HG03135 (cell line): ENCODE results near the gene CENPA.
"Not testable (repeated sequence)": the region's sequence is repeated elsewhere in the genome, so short reads cannot be mapped to it uniquely, and the experiment has no call there.

Experiments used
- ATAC-seq: cut with Tn5 transposase; IDR thresholded peaks from one replicate; pipeline ENCODE4 v1.9.1; 2021; ENCODE audit warnings: mild to moderate bottlenecking, moderate library complexity; ENCODE audit not compliant: unreplicated experiment

CENPA gene

DNA sequence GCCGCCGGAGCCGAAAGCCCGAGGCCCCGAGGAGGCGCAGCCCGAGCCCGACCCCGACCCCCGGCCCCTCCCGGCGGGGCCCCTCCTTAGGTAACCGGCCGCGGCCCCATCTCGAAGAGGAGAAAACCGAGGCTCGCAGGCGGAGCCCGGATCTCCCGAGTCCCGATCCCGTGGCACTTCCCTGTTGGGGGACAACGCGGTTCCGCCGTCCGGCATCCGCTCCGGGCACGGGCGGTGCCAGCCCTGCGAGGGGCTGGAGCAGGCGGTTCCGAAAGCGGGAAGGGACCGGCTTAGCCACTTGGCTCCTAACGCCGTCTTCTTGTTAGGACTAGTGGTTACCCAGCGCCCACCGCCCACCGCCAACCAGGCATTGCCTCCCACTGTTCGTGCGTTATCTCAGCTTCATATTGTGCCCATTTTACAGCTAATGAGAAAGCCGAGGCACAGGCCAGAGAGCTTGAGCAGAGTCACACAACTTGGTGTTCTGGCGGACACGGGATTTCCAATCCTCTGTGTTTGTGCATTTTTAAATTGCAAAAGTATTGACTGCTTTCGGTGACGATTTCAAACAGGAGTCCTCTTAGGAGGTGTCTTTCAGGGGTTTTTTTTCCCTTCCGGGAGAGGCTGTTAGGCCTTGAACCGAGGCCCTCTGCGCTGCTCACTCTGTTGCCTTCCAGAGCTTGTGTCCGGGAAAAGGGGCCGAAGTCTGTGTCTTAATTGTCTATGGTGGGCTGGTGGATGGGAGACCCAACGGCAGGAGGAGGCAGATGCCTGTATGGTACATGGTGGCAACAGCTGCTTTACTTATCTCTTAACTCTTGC is 562 bp downstream of the CENPA start:
- peak; percentile 11 for ATAC-seq

DNA sequence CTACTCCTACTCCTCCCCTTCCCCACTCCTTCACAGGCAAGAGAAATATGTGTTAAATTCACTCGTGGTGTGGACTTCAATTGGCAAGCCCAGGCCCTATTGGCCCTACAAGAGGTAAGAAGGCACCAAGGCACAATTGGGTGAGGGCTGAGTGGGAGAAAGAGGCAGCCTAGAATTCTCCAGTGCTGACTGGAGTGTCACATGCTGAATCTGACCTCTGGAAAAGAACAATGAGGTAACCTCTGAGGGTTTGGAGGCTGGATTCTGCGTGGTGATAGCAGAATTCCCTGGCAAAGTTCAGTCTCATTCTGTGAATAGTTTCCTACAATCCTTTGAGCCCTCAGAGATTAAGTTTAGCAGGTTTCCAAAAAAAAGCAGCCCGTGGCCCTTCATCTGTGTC is 6.9 kb downstream of the CENPA start:
- no peak for ATAC-seq

DNA sequence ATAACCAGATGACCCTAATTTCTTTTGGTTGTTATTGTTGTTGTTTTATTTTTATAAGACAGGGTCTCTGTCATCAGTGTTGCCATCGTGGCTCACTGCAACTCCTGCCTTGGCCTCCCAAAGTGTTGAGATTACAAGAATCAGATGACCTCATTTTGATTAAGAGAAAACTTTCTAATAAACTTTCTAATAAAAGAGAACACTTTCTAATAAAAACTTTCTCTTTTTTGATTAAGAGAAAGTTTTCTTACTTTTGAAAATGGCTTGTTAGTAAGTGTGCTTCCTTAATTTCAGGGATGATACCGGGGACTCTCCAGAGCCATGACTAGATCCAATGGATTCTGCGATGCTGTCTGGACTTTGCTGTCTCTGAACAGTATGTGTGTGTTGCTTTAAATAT is 7.7 kb downstream of the CENPA start:
- no peak for ATAC-seq

DNA sequence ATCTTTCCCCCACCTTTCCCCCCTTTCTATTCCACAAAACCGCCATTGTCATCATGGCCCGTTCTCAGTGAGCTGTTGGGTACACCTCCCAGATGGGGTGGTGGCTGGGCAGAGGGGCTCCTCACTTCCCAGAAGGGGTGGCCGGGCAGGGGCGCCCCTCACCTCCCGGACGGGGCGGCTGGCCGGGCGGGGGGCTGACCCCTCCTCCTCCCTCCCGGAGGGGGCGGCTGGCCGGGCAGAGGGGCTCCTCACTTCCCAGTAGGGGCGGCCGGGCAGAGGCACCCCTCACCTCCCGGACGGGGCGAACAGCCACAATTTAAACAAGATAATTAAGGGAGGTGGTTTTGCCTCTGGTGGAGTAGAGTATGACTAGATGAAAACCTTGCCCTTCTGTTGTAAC is 9.3 kb downstream of the CENPA start:
- ATAC-seq = not testable (repeated sequence)

DNA sequence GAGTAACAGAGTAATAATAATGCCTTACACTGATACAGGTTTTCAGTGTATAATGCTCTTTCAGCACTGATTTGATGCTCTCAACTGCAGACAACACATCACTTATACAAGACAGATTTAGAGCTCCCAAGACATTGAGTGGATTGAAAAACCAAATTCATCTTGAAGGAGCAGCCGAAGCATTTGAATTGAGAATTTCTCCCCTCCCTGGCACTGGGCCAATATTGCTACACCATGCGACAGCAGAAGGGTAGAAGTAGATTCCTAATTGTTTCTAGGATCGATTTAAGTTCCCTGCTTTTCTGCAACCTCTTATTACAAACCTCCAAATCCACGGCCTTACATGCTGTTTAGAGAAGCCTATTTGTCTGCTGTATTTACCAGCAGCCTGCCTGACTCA is 15.5 kb downstream of the CENPA start:
- no peak for ATAC-seq

DNA sequence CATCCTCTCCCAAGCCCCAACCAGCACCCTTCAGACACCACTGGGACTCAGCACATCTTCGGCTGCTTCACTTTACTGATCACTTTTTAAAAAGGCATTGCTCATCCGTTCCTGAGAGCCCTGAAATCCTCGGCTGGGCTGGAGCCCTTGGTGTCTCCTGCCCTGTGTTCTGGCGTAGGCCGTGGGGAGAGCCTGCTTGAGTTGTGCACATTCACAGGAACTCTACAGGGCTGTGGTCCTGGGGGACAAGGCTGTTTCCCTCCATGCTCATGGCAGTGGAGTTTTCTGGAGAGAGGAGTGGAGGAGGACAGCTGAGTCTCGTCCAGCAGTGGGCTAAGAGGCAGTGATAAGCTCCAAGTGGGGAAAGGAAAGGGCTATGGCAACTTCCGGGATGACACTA is 15.9 kb downstream of the CENPA start:
- ATAC-seq = no peak

DNA sequence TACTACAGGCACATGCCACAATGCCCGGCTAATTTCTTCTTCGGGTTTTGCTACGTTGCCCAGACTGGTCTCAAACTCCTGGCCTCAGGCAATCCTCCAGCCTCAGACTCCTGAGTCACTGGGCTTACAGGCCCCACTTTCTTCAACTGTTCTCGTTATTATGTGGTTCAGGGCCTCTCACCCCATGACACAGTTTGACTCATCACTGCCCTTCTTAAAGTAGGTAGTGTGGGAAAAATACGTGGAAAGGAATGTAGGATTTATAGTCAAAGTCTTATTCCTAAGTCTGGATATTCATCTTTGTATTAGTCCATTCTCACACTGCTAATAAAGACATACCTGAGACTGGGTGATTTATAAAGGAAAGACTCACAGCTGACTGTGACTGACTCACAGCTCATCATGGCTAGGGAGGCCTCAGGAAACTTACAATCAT is 19.4 kb downstream of the CENPA start:
- ATAC-seq = no peak

DNA sequence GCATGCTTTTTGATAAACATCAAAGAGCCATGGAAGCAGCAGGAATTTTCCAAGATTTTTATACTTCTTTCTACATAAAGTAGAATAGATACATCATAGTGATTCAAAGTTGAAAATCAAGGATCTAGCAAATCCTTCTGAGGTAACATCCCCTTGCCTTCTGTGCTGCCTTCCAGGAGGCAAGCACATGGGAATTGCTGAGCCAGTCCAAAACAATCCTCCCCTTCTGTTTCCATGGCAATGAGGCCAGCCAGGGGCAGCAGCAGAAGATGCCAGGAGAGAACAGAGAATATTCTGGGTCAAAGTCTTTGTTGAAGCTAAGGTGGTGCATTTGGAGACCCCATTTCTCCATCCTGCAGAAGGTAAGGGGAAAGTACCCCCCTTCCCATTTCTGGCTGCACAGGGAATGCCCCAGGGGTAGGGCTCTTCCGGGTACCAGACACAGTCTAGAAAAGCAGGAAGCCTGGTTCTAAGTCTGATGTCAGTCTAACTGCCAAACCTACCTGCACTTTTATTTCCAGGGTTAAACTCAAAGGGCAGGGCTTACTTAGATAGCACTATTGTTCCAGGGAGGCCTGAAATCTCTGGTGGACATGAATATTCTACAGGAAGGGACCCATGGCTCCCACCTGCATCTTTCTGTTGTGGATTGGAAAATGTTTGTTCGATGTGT is 22.1 kb downstream of the CENPA start:
- no peak for ATAC-seq

DNA sequence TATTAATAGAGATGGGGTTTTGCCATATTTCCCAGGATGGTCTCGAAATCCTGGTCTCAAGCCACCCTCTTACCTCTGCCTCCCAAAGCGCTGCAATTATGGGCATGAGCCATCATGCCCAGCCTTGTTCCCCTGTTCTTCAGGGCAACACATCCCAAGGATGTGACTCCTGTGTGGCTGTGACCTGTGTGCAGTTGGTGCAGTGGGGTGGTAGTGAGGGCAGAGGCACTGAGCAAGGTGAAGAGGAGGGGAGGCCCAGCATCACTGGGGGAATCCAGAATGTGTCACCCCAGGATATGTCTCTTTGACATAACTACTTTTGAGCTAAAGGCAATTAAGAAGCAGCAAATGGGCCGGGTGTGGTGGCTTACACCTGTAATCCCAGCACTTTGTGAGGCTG is 23.4 kb downstream of the CENPA start:
- ATAC-seq = no peak

DNA sequence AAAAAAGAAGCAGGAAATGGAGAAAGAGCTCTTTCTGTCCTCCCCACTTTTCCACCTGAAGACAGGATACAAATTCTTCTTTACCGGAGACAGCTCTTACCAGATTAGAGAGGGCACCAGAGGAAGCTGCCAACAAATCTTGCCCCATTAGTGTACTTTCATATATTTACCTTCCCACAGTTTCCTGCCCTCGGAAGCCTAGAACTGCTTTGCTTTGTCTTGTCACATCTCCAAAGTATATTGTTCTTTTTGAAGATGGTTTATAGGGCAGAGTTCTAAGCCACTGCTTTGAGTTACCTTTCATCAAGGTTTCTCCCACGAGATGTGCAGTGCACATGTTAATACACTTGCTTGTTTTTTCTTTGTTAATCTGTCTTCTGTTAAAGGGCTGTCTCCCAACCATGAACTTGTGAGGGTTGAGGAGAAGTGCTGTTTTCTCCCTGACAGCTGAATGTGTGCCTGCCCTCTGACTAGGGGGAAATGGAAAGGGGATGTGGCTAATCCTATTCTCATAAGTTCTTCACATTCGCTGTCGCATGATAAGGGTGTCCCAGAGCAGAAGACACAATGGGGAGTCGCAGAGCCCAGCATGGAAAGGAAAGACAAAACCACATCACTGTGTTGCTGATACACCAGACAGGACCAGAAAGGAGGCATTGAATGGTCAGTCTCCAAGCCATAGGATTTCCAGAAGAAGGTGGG is 24.2 kb downstream of the CENPA start:
- no peak for ATAC-seq

DNA sequence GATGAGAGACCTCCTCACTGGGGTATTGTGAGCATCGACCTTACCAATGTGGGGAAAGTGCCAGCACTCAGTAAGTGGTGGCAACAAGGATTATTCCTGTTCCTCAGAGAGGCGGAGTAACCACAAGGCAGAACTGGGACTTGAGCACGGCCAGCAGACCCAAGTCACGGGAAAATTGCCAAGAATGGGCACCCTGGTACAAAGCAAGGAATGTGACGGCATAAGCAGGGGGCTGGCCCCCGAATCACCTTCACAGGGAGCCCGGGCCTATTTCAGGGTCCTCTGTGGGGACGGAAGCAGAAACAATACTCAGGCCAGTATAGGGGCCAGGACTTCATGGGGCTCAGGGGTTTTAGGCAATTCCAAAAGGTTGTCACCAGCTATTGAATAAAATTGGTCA is 25.4 kb downstream of the CENPA start:
- ATAC-seq = no peak

DNA sequence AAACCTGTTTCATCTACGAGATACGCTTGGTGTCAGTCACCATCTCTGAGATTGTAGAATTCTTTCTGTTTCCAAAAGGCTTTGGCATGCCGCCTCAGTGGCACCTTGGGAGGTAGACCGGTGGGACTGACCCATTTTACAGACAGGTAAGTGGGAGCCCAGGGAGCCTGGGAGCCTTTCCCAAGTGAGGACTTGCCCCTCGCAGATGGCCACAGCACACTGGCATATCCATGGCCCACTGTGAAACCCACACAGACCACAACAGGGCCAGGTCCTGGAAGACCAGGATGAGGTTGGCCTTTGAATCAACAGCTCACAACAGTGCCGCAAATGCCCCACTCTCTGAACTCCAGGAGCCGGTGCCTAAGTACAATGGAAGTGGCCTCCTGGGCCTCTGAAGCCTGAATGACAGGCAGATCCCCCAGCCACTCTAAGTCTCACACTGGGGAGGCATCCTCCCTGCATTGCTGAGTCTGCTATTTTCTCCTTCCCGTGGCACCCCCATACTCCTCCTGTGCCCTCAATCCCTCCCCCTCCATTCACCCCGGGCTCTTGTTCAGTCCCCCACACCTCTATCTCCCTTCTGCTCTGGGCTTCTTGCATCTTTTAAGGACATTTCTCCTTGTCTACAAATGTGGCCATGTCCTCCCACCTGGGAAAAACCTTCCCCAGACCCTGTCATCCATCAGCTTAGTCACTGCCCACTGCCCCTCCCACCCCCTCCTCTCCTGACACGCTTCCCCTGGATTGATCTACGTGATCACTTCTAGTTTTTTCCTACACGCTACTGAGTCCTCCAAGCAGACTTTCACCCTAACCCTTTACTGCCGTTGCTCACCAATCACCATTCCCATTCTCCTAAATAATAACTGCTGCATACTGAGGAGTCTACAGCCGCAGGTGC is 26.2 kb downstream of the CENPA start:
- no peak for ATAC-seq

DNA sequence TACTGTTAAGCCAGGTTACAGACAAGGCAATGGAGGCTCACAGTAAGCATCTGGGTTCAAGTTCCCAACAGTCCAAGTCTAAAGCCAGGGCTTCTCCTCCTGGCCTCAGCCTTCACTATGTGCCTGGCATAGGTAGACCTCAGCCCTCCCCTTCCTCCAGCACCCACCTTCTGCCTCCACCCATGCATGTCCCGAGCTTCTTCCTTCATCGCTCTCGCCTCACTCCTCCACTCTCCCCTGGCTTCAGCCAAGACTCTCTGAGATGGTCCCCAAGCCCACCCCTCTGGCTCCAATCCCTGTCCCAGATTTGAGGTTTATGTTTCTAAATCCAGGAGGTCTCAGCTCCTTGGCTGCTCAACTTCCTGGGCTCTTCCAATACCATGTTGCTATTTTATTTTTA is 26.9 kb downstream of the CENPA start:
- ATAC-seq = no peak

DNA sequence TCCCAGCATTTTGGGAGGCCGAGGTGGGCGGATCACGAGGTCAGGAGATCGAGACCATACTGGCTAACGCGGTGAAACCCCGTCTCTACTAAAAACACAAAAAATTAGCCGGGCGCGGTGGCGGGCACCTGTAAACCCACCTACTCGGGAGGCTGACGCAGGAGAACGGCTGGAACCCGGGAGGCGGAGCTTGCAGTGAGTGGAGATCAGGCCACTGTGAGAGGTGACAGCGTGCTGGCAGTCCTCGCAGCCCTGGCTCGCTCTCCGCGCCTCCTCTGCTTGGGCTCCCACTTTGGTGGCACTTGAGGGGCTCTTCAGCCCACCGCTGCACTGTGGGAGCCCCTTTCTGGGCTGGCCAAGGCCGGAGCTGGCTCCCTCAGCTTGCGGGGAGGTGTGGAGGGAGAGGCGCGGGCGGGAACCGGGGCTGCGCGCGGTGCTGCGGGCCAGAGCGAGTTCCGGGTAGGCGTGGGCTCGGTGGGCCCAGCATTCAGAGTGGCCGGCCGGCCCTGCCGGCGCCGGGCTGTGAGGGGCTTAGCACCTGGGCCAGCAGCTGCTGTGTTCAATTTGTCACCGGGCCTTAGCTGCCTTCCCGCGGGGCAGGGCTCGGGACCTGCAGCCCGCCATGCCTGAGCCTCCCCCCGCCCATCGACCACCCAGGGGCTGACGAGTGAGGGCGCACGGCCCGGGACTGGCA is 28.4 kb downstream of the CENPA start:
- ATAC-seq = not testable (repeated sequence)

DNA sequence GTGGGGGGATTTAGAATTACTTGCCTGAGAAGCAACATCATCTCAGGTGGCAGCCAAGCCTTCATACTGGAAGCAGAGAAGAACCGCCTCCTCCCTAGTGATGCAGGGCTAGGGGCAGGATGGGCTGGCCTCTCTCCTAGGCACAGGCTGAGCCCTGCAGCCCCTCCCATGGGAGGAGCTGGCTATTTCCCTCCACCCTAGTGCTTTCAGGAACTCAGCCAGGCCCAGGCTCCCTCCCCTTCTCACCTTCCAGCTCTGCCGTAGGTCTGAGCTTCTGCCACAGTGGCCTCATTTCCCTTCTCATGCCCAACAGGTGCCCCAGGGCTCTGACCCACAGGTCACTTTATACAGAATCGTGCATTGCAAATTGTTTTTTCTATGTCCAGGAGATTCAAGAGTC is 31.0 kb downstream of the CENPA start:
- ATAC-seq = no peak

DNA sequence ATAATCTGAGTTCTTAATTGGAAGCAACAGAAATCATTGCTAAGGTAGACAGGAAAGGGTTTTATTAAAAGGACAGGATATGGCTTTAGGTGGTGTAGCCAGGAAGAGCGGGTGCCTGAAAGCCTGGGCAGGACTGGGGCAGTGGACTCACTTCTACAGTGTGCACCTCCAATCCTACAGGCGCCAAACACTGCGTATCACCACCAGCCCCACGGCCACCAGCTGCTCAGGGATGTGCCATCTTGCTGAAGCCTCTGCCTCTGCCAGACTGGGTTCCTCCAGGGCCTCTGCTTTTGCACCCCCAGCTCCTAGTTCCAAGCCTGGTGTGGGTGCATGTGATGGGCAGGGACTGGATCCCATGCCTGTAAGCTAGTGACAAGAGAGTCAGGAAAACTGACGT is 32.4 kb downstream of the CENPA start:
- no peak for ATAC-seq

DNA sequence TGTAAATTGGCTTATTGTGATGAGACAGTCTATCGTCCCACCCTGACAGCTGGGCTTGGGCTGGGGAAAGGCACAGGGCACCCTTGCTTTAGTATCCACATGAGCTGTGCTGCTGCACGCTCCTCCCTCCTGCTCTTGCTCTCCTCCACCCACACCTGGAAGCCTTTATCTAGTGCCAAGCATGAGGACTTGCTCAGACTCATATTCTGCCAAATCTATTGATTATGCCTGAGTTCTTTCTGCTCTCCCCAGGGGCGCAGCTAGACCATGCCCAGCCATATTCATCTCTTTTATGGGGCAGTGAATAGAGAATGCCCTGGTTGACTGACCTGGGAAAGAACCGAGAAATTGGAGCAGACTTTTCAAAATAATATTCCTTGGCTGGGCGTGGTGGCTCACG is 33.1 kb downstream of the CENPA start:
- ATAC-seq = no peak

DNA sequence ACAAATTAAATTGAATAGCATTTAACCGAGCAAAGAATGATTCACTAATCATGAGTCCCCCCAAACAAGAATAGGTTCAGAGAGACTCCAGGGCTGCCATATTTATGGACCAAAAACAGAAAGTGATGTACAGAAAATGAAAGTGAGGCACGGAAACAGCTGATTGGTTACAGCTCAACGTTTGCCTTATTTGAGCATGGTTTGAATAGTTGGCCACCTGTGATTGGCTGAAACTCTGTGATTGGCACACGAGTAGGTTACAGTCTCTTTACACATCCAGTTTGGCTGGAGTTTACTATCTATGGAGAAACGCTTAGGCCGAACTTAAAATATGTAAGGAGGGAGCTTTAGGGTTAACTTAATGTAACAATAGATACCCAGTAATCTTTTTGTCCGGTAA is 35.1 kb downstream of the CENPA start:
- no peak for ATAC-seq

DNA sequence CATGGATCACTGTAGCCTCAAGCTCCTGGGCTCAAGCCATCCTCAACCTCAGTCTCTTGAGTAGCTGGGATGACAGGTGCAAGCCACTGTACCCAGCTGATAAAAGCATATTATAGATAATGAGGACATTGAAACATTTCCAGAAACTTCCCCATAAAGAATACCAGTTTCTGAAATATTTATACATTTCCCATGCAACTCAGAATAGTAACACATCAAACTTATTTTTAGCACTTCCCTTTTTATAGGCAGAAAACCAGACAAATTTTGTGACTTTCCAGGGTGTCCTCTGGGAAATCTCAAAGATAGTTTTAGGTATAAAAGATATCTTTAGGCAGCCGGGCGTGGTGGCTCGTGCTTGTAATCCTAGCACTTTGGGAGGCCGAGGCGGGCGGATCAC is 37.0 kb downstream of the CENPA start:
- no peak for ATAC-seq
